Kidney (tissue), 14 donors: ENCODE data around the gene ZSCAN10. TPM values are rescaled to one million over a fixed set of nuclear protein-coding genes. Genes with fewer than 3 reads are reported as not detected.

Source experiments
- DNase-seq, 5 donors: peaks; one replicate each; pipeline ENCODE4 v3.0.0-alpha.2; 2013 to 2020
- FAIRE-seq: peaks from 2 replicates; lab custom pipeline; 2012; peaks lifted over from hg19 to GRCh38; lab: Jason Lieb, UNC
- H3K27ac ChIP-seq, 2 donors: one replicate each; pipeline ENCODE4 v1.7.0; 2013; ENCODE audit warnings: low read depth in 2 of 2, low read length in 2 of 2, inconsistent platforms in 1 of 2
- H3K27me3 ChIP-seq: one replicate; pipeline ENCODE4 v1.7.1; 2013; ENCODE audit warnings: low read length, inconsistent platforms; ENCODE audit not compliant: control insufficient read depth, insufficient read depth
- H3K36me3 ChIP-seq, 3 donors: one replicate each; pipeline versions ENCODE4 v1.7.0 to v1.7.1; 2013; ENCODE audit warnings: low read length in 3 of 3, control low read depth in 1 of 3, inconsistent platforms in 1 of 3; ENCODE audit not compliant: insufficient read depth in 3 of 3, control insufficient read depth in 2 of 3
- H3K4me1 ChIP-seq, 3 donors: one replicate each; pipeline versions ENCODE4 v1.7.0 to v1.7.1; 2013; ENCODE audit warnings: low read length in 3 of 3, inconsistent platforms in 1 of 3, low read depth in 1 of 3; ENCODE audit not compliant: control insufficient read depth in 2 of 3, insufficient read depth in 2 of 3
- H3K4me3 ChIP-seq, 3 donors: one replicate each; pipeline versions ENCODE4 v1.7.0 to v1.8.1; 2013; ENCODE audit warnings: low read length in 3 of 3, control low read depth in 1 of 3, inconsistent platforms in 1 of 3
- H3K9ac ChIP-seq, 3 donors: one replicate each; pipeline versions ENCODE4 v1.7.0 to v1.7.1; 2013; ENCODE audit warnings: low read length in 3 of 3, control low read depth in 1 of 3, inconsistent platforms in 1 of 3
- H3K9me3 ChIP-seq, 3 donors: one replicate each; pipeline versions ENCODE4 v1.7.0 to v1.7.1; 2013; ENCODE audit warnings: low read length in 3 of 3, control low read depth in 1 of 3, inconsistent platforms in 1 of 3; ENCODE audit not compliant: control insufficient read depth in 2 of 3, insufficient read depth in 1 of 3
- intact Hi-C: fragments of 100-400 bp; cut with DNase I; formaldehyde crosslinking; loops from one replicate; pipeline ENCODE4 v1.11.1; 2022
- polyA plus RNA-seq: library from polyadenylated mRNA; stranded (reverse); fragments of 350-450 nt; fragmentation: Illumina TruSeq; extraction: RNeasy Lipid Tissue Mini Kit (QIAGEN cat#74804); gene quantifications from one replicate; pipeline ENCODE4 v1.2.3, GENCODE V29; 2014; ENCODE audit warnings: low read depth, low replicate concordance; ENCODE audit not compliant: insufficient read depth
- total RNA-seq: library from RNA; stranded (reverse); fragmentation: NEBNext Ultra II Directional; extraction: Animal tissue kit (Norgen Biotek cat#: 25700); gene quantifications from one replicate; pipeline ENCODE4 v1.2.1, GENCODE V29; 2021
- TF ChIP-seq, protein P1 (sequence below): IDR thresholded peaks from 3 replicates; pipeline ENCODE4 v1.5.1; 2012; ENCODE audit warnings: mild to moderate bottlenecking, moderate library complexity, borderline replicate concordance; ENCODE audit not compliant: insufficient read depth; ENCODE audit errors: extremely low read depth
- donor health status: control.
- donor health status: control.
- donor health status: control.
- donor health status: control.
- donor health status: control.
- donor health status: DM: yes; HTN: yes; CAD: no.
- donor health status: Normal renal cell carcinoma (clear cell type).

The ZSCAN10 gene
- total and polyA plus RNA-seq, 2 donors from 2014 or later, result not detected

DNA sequence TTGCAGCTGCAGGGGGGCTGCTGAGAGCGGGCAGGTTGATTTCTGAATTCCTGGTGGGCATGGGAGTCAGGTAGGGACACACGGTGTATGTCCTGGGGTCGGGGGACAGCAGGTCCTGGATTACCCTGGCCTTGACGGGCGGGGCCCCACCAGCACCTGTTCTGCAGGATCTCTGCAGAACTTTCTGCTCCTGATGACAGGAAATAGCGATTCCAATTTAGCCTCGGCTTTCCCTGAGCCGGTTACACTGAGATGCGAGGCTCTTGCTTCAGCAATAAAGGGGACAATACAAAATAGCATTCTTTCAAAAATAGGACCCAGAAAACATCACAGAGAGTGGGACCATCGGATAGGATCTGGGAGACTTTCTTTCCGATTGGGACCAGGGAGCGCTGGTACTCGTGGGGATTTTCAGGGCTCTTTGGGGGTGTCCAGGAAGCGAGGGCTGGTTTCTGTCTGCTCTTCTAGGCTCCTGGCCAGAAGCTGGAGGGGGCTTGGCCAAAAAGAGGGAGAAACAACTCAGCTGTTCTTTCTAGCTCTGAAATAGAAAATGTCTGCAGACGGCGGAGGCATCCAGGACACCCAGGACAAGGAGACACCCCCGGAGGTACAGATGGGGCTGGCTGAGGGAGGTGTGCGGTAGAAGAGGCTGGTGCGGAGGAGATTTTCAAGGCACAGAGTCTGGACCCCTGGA lies 13.9 kb upstream of the ZSCAN10 start:
- TF ChIP-seq, protein P1, sequence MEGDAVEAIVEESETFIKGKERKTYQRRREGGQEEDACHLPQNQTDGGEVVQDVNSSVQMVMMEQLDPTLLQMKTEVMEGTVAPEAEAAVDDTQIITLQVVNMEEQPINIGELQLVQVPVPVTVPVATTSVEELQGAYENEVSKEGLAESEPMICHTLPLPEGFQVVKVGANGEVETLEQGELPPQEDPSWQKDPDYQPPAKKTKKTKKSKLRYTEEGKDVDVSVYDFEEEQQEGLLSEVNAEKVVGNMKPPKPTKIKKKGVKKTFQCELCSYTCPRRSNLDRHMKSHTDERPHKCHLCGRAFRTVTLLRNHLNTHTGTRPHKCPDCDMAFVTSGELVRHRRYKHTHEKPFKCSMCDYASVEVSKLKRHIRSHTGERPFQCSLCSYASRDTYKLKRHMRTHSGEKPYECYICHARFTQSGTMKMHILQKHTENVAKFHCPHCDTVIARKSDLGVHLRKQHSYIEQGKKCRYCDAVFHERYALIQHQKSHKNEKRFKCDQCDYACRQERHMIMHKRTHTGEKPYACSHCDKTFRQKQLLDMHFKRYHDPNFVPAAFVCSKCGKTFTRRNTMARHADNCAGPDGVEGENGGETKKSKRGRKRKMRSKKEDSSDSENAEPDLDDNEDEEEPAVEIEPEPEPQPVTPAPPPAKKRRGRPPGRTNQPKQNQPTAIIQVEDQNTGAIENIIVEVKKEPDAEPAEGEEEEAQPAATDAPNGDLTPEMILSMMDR, result no peak
- Histone ChIP-seq H3K4me3 (peak overlapping the region; percentile 48 to 81 (median 66)), H3K27ac (peak overlapping the region; percentile 20 to 39), H3K9ac (peak overlapping the region; percentile 32 to 92 (median 51)), H3K4me1 (peaks cover 0 to 18% (median 11%) of the 10 kb centered on the region in 3 donors), H3K36me3 (peaks cover 2 to 4% (median 3%) of the 10 kb centered on the region in 3 donors), H3K27me3 (no peaks in the 10 kb centered on the region), H3K9me3 (no peaks in the 10 kb centered on the region)
- intact Hi-C loops, result loop anchor here (10.0 kb wide), 1 partner anchor 48 kb away; the partner anchor contains the start of gene IL32
- FAIRE-seq (no peak), DNase-seq (peak in 2 of 5 donors; percentile 36 to 85)

DNA sequence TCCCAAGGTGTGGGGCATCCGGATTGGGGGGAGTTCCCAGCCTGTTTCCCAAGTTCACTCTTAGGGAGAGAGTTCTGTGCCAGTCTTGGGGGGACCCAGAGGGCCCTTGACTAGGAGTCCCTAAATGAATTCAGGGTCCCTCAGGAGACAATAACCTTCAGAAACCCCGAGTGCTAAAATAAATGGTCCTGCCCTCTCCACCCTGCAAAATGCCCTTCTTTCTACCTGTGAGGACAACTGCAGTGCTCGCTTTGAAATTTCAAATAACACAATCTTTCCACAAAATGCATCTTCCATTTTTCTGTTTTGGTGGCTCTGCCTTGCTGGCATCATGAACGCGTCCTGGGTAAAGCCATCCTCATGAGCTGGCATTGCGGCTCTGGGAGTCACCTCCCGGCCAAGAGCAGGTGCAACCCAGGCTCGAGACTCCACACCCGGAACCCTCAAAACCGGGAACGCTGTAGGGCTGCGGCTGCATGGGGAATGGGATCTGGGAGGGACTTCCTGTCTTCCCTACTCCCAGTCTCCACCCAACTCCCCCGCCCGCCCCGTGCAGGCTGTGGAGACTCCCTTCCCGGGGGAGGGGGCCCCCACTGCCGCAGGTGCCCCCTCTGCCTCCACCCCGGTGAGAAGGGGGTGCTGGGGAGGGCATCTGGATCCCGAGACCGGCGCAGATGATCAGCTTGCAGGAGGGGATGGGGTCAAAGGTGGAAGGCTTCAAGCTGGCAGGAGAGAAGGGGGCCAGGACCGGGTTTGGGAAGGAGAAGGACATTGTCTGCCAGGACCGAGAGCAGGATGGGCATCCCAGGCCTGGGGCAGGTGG lies 13.2 kb upstream of the ZSCAN10 start, which contains the start of gene ZNF205:
Gene ZNF205, plus strand, starts transcription at position 529 of the 823 bp plus-strand sequence. CDS start 845 bp downstream, outside the sequence.
- no peak for FAIRE-seq
- TF ChIP-seq, protein P1, result no peak
- Histone ChIP-seq H3K36me3 (peaks cover 2 to 4% (median 3%) of the 10 kb centered on the region in 3 donors), H3K4me1 (peaks cover 0 to 18% (median 14%) of the 10 kb centered on the region in 3 donors), H3K4me3 (peak within 1 kb of the TSS; percentile 48 to 81 (median 66)), H3K27me3 (no peaks in the 10 kb centered on the region), H3K9me3 (no peaks in the 10 kb centered on the region), H3K9ac (peak within 1 kb of the TSS; percentile 33 to 92 (median 51)), H3K27ac (peak within 1 kb of the TSS; percentile 20 to 39)
- DNase-seq, result peak; percentile 84 to 92 (median 89)
- intact Hi-C loops, result loop anchor here (10.0 kb wide), 1 partner anchor 47 kb away; the partner anchor contains the start of gene IL32

DNA sequence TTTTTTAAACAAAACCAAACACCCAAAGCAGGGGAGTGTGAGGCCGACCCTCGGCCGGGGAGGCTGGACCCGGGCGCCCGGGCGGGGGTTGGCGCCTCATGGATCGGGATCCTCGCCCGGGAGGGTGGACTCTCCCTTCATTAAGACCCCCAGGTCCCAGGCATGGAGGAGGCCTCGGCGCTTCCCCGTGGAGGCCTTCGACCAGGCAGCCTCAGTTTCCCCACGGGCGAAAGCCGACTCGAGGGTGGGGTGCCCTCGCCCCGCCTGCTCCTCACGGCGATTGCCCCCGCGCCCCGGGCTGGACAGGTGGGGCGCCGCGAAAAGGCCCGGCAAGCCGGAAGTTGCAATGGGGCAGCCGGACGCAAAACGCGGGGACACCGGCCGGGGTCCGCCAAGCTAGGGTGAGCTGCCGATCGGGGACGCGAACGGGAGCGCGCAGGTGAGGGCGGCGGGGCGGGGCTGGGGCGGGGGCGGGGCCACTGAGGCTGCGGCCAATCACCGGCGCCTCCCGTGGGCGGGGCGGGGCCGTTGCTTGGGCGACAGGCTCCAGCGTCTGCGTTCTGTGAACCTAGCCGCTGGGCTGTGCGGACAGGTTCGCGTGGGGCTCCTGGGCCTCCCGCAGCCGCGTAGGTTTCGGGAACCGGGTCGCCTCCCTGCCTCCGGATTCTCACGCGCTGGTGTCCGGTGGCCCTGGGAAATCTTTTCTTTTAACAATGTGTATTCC lies 7.3 kb upstream of the ZSCAN10 start:
- Histone ChIP-seq H3K4me1 (peaks cover 0 to 7% (median 0%) of the 10 kb centered on the region in 3 donors), H3K27me3 (no peaks in the 10 kb centered on the region), H3K36me3 (no peaks in the 10 kb centered on the region), H3K9ac (peak overlapping the region; percentile 20 to 82 (median 73)), H3K4me3 (peak overlapping the region; percentile 67), H3K27ac (peak overlapping the region in 1 of 2 donors; percentile 67), H3K9me3 (no peaks in the 10 kb centered on the region)
- DNase-seq (peak; percentile 94 to 98 (median 97)), FAIRE-seq (no peak)
- intact Hi-C loops, result no loop called here
- TF ChIP-seq, protein P1, result no peak
